Inflammatory macrophage treated with lipopolysaccharide for 4 hours (primary cell): ENCODE measurements around the gene BHMT2.
A peak's percentile ranks its signal among the peaks of the same experiment; 100 is the strongest.

Experiments used
- DNase-seq: peaks from one replicate; pipeline ENCODE4 v3.0.0-alpha.2; 2020

Gene BHMT2

GRCh38 chr5:79124607-79125006 is 55.0 kb downstream of the BHMT2 start:
- DNase-seq, result no peak

- DNase-seq, result no peak
Observed at GRCh38 chr5:79130781-79131180, 61.2 kb downstream of the BHMT2 start.

- DNase-seq, result peak; percentile 69
Observed at GRCh38 chr5:79133121-79133656, 63.6 kb downstream of the BHMT2 start.

- DNase-seq, result peak; percentile 72
Observed at GRCh38 chr5:79133657-79134451, 64.3 kb downstream of the BHMT2 start.

DNA sequence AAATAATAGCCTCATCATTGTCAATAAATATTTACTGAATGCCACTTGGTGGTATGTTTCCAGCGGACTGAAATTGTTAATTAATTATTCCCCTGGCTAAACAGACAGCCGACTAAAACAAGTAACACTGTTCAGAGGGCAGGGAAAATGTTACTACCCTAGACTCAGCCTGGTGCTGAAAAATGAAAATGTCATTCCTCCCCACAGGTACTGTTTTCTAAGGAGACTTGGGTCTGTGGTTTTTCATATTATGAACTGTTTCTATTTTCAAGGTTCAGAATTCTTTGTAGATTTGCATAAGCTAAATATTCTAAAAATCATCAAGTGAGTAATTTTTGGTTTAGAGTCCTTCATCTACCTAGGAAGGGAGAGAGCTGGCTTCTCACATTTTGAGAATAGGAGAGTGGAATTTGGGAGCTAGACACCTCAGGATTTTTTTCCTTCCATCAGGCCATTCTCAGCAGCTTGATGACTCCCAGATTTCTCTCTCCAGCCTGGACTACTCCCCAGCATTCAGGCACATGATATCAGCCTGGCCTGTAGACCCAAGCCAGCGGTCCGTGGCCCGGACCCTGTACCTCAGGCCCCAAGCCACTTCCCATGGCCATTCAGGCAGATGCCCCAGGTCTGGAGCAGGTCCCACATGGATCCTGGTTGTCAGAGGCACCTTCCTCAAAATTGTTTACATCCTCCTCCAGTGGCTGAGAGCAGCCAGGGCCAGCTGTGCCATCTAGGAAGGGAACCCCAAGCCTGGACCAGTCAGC is 66.4 kb downstream of the BHMT2 start:
- no peak for DNase-seq

- DNase-seq, result no peak
Observed at GRCh38 chr5:79136618-79137017, 67.1 kb downstream of the BHMT2 start.
